Measurements from ENCODE around the gene THOC7. TPM values are rescaled to one million over a fixed set of nuclear protein-coding genes. Genes with fewer than 3 reads are reported as not detected.
A peak's percentile ranks its signal among the peaks of the same experiment; 100 is the strongest.

The THOC7 gene
- polyA plus RNA-seq, 3 donors = 22.2 to 74.8 (median 70.1) TPM

- Mint-ChIP-seq H3K4me3 (no peak overlapping the region), H3K27me3 (ENCODE audit: low read depth in 3 of 3) (peaks cover 0 to 4% (median 0%) of the 10 kb centered on the region in 3 donors), H3K4me1 (peaks cover 8% of the 10 kb centered on the region), H3K27ac (peak overlapping the region in 5 of 7 donors; percentile 12 to 65 (median 54)), H3K9me3 (no peaks in the 10 kb centered on the region), H3K36me3 (peaks cover 9 to 18% of the 10 kb centered on the region in 2 donors)
- H3K9ac ChIP-seq (ENCODE audit: insufficient read depth, low read length, poor library complexity, severe bottlenecking) = no peak overlapping the region
- H3K4me3 ChIP-seq (replicated peaks in 1 of 3; ENCODE audit: low read depth in 2 of 3, low read length in 3 of 3) = no peak overlapping the region
- peaks cover 0 to 10% of the 10 kb centered on the region in 2 donors for H3K36me3 ChIP-seq (replicated peaks in 1 of 2; ENCODE audit: control insufficient read depth in 1 of 2, insufficient read depth in 2 of 2, low read length in 2 of 2)
- DNase-seq = no peak
- H2AFZ ChIP-seq (ENCODE audit: insufficient read depth, low read depth, low read length, poor library complexity, severe bottlenecking) = no peak overlapping the region
- peak overlapping the region in 1 of 2 donors; percentile 10 for H3K27ac ChIP-seq (ENCODE audit: low read depth in 1 of 2, low read length in 2 of 2)
- peaks cover 98% of the 10 kb centered on the region for H3K79me2 ChIP-seq (ENCODE audit: insufficient read depth, low read length)
- H3K9me3 ChIP-seq (replicated peaks in 1 of 2; ENCODE audit: control insufficient read depth in 1 of 2, insufficient read depth in 1 of 2, low read length in 2 of 2) = no peaks in the 10 kb centered on the region
- no peaks in the 10 kb centered on the region for H3K27me3 ChIP-seq (ENCODE audit: control insufficient read depth in 2 of 2, insufficient read depth in 2 of 2, low read length in 2 of 2)
- no peaks in the 10 kb centered on the region for H3K4me1 ChIP-seq (ENCODE audit: control insufficient read depth in 1 of 2, insufficient read depth in 2 of 2, low read length in 2 of 2)
- intact Hi-C loops (cut with micrococcal nuclease) = no loop called here
- H4K20me1 ChIP-seq (ENCODE audit: insufficient read depth, low read length) = peaks cover 99% of the 10 kb centered on the region
- no peak for TF ChIP-seq CTCF (IDR thresholded peaks at IDR 0.05)
- H3K4me2 ChIP-seq (replicated peaks; ENCODE audit: extremely low read depth, low read length, poor library complexity, severe bottlenecking) = no peak overlapping the region
- no CpG with 5 or more reads among the region's 5 CpGs for WGBS (ENCODE audit: insufficient coverage)
Observed at GRCh38 chr3:63880653-63881052, 17.0 kb upstream of the THOC7 start.

GRCh38 chr3:63878394-63879060 lies 14.9 kb upstream of the THOC7 start:
- H3K36me3 Mint-ChIP-seq = peaks cover 2 to 18% of the 10 kb centered on the region in 2 donors
- no peak overlapping the region for H3K4me2 ChIP-seq (replicated peaks; ENCODE audit: extremely low read depth, low read length, poor library complexity, severe bottlenecking)
- intact Hi-C loops (cut with micrococcal nuclease) = loop anchor here in 1 of 2 donors (5.0 kb wide), 1 partner anchor 34 kb away; the partner anchor contains the start of gene SCAANT1
- peaks cover 100% of the 10 kb centered on the region for H4K20me1 ChIP-seq (ENCODE audit: insufficient read depth, low read length)
- H3K27me3 ChIP-seq (ENCODE audit: control insufficient read depth in 2 of 2, insufficient read depth in 2 of 2, low read length in 2 of 2) = no peaks in the 10 kb centered on the region
- no peak for TF ChIP-seq CTCF (IDR thresholded peaks at IDR 0.05)
- 100% methylated on average over 1 of the region's 2 CpGs for WGBS (ENCODE audit: insufficient coverage)
- H3K27ac ChIP-seq (ENCODE audit: low read depth in 1 of 2, low read length in 2 of 2) = peak overlapping the region in 1 of 2 donors; percentile 22
- peaks cover 99% of the 10 kb centered on the region for H3K79me2 ChIP-seq (ENCODE audit: insufficient read depth, low read length)
- H3K4me1 Mint-ChIP-seq = peaks cover 20% of the 10 kb centered on the region
- peaks cover 0 to 2% (median 0%) of the 10 kb centered on the region in 3 donors for H3K27me3 Mint-ChIP-seq (ENCODE audit: low read depth in 3 of 3)
- peaks cover 7 to 9% of the 10 kb centered on the region in 2 donors for H3K4me1 ChIP-seq (ENCODE audit: control insufficient read depth in 1 of 2, insufficient read depth in 2 of 2, low read length in 2 of 2)
- no peaks in the 10 kb centered on the region for H3K9me3 ChIP-seq (replicated peaks in 1 of 2; ENCODE audit: control insufficient read depth in 1 of 2, insufficient read depth in 1 of 2, low read length in 2 of 2)
- H3K27ac Mint-ChIP-seq = peak overlapping the region in 1 of 7 donors; percentile 44
- peaks cover 0 to 10% of the 10 kb centered on the region in 2 donors for H3K36me3 ChIP-seq (replicated peaks in 1 of 2; ENCODE audit: control insufficient read depth in 1 of 2, insufficient read depth in 2 of 2, low read length in 2 of 2)
- no peak overlapping the region for H3K4me3 ChIP-seq (replicated peaks in 1 of 3; ENCODE audit: low read depth in 2 of 3, low read length in 3 of 3)
- H3K9me3 Mint-ChIP-seq = no peaks in the 10 kb centered on the region
- H3K9ac ChIP-seq (ENCODE audit: insufficient read depth, low read length, poor library complexity, severe bottlenecking) = no peak overlapping the region
- no peak for DNase-seq
- H2AFZ ChIP-seq (ENCODE audit: insufficient read depth, low read depth, low read length, poor library complexity, severe bottlenecking) = no peak overlapping the region
- H3K4me3 Mint-ChIP-seq = no peak overlapping the region

Data from CD14-positive monocyte (primary cell).